ENCODE measurements around the gene MYBPH. TPM values are rescaled to one million over a fixed set of nuclear protein-coding genes. Genes with fewer than 3 reads are reported as not detected.

Gene MYBPH
- total RNA-seq, 1 experiment from 2014 or later: not detected

- Histone ChIP-seq H2BK120ac (ENCODE audit: low read depth, low read length, poor library complexity, severe bottlenecking) (no peak overlapping the region), H3K9ac (ENCODE audit: extremely low read depth, insufficient read length, low read length) (no peak overlapping the region), H4K20me1 (ENCODE audit: control insufficient read depth, insufficient read depth, insufficient read length) (no peaks in the 10 kb centered on the region), H3K4me1 (ENCODE audit: insufficient read depth, low read length) (peaks cover 6% of the 10 kb centered on the region; the same call in 1 of the 2 replicates), H4K8ac (replicated peaks; ENCODE audit: insufficient read length, low read depth, low read length) (no peak overlapping the region), H3K4me2 (ENCODE audit: insufficient read depth, insufficient read length, low read length) (no peak overlapping the region), H3K23ac (ENCODE audit: insufficient read length, low read depth, low read length) (no peak overlapping the region), H3K79me2 (ENCODE audit: insufficient read depth, low read length) (no peaks in the 10 kb centered on the region), H2BK15ac (ENCODE audit: low read depth, low read length) (no peak overlapping the region), H3K14ac (ENCODE audit: insufficient read depth, low read length) (no peak overlapping the region), H3K56ac (ENCODE audit: insufficient read length, low read depth, low read length) (no peak overlapping the region), H3K79me1 (ENCODE audit: insufficient read depth, low read depth, low read length, poor library complexity, severe bottlenecking) (no peaks in the 10 kb centered on the region), H3K4ac (ENCODE audit: low read depth, low read length) (no peak overlapping the region), H3K27me3 (ENCODE audit: insufficient read depth, low read length) (no peaks in the 10 kb centered on the region), H2AK5ac (ENCODE audit: insufficient read length, low read length) (no peak overlapping the region), H3T11ph (ENCODE audit: low read length) (no peak overlapping the region), H2BK20ac (ENCODE audit: low read depth, low read length, poor library complexity, severe bottlenecking) (no peak overlapping the region), H3K18ac (ENCODE audit: insufficient read length, low read depth, low read length) (no peak overlapping the region), H3K9me3 (ENCODE audit: control insufficient read depth, low read depth, low read length) (no peaks in the 10 kb centered on the region), H2BK12ac (ENCODE audit: insufficient read length, low read depth, low read length) (no peak overlapping the region), H2BK5ac (ENCODE audit: insufficient read length, low read length) (no peak overlapping the region), H3K27ac (ENCODE audit: insufficient read length, low read depth, low read length) (no peak overlapping the region), H4K91ac (ENCODE audit: insufficient read length, low read depth, low read length) (no peak overlapping the region), H3K23me2 (ENCODE audit: insufficient read length, low read depth, low read length, poor library complexity, severe bottlenecking) (peaks cover 3% of the 10 kb centered on the region), H4K5ac (ENCODE audit: insufficient read length, low read depth, low read length) (no peak overlapping the region), H2AFZ (ENCODE audit: low read length) (no peak overlapping the region)
- WGBS (ENCODE audit: extremely low coverage, insufficient read length, low lambda C conversion rate): no CpG with 5 or more reads among the region's 2 CpGs
- H3K4me3 Mint-ChIP-seq: no peak overlapping the region
- H3K4me1 Mint-ChIP-seq: peaks cover 31 to 46% of the 10 kb centered on the region in 2 experiments
- no peak overlapping the region for H3K27ac Mint-ChIP-seq
- no peaks in the 10 kb centered on the region; the same call in none of the 2 replicates for H3K27me3 Mint-ChIP-seq (ENCODE audit: low read depth)
- no peaks in the 10 kb centered on the region; a peak in 1 of 5 replicates for H3K9me3 Mint-ChIP-seq
- TF ChIP-seq CTCF (conservative IDR thresholded peaks at IDR 0.05): no peak
- H3K36me3 Mint-ChIP-seq (ENCODE audit: insufficient read depth in 1 of 3, low read depth in 3 of 3): no peaks in the 10 kb centered on the region
- no peak for DNase-seq
Measured at GRCh38 chr1:203183828-203184227, 8.2 kb upstream of the MYBPH start.

All from H9 (cell line).